HG03196 (cell line): ENCODE measurements around the gene PI16.
A peak's percentile ranks its signal among the peaks of the same experiment; 100 is the strongest.
"Not testable (repeated sequence)": the region's sequence is repeated elsewhere in the genome, so short reads cannot be mapped to it uniquely, and the experiment has no call there.

Experiments used
- ATAC-seq: cut with Tn5 transposase; IDR thresholded peaks from one replicate; pipeline ENCODE4 v1.9.1; 2021; ENCODE audit not compliant: unreplicated experiment

The PI16 gene

GRCh38 chr6:36973647-36974046, 19.1 kb downstream of the PI16 start:
- no peak for ATAC-seq

GRCh38 chr6:36975231-36976006, 20.9 kb downstream of the PI16 start:
- ATAC-seq = no peak

- ATAC-seq = no peak
Measured at GRCh38 chr6:36976007-36976264, 21.4 kb downstream of the PI16 start.

- ATAC-seq = no peak
Measured at GRCh38 chr6:36976509-36976908, 22.0 kb downstream of the PI16 start.

GRCh38 chr6:36976931-36977330, 22.4 kb downstream of the PI16 start:
- ATAC-seq = no peak

- no peak for ATAC-seq
Measured at GRCh38 chr6:36977470-36977941, 23.0 kb downstream of the PI16 start.

- no peak for ATAC-seq
Measured at GRCh38 chr6:36978421-36979346, 24.1 kb downstream of the PI16 start.

GRCh38 chr6:36979347-36979742, 24.8 kb downstream of the PI16 start:
- ATAC-seq = no peak

- ATAC-seq = no peak
Measured at GRCh38 chr6:36980129-36980528, 25.6 kb downstream of the PI16 start.

GRCh38 chr6:36980876-36981619, 26.5 kb downstream of the PI16 start:
- no peak for ATAC-seq

GRCh38 chr6:36983538-36983937, 29.0 kb downstream of the PI16 start:
- no peak for ATAC-seq

GRCh38 chr6:36984581-36985416, 30.3 kb downstream of the PI16 start:
- ATAC-seq = no peak

- no peak for ATAC-seq
Measured at GRCh38 chr6:36985417-36985807, 30.9 kb downstream of the PI16 start.

GRCh38 chr6:36985808-36986703, 31.5 kb downstream of the PI16 start, which contains the start of gene MTCH1:
MTCH1 (minus strand) TSS chr6:36986196; CDS start chr6:36986173, 23 bp downstream.
- ATAC-seq = peak; percentile 76

- peak; percentile 1 for ATAC-seq
Measured at GRCh38 chr6:36986704-36987047, 32.1 kb downstream of the PI16 start.

- ATAC-seq = no peak
Measured at GRCh38 chr6:36989264-36989663, 34.7 kb downstream of the PI16 start.

GRCh38 chr6:36990401-36990800, 35.9 kb downstream of the PI16 start:
- ATAC-seq = not testable (repeated sequence)

GRCh38 chr6:36997811-36998722, 43.5 kb downstream of the PI16 start:
- ATAC-seq = no peak

- ATAC-seq = no peak
Measured at GRCh38 chr6:36998723-36999038, 44.1 kb downstream of the PI16 start.
